Mesenchymal stem cell (in vitro differentiated cells and primary cell): ENCODE results near the gene SMAD6.

Experiments used
- DNase-seq: peaks from one replicate; pipeline ENCODE4 v3.0.0-alpha.2; 2013
- H2AFZ ChIP-seq: one replicate; pipeline ENCODE4 v1.6.1; 2013; ENCODE audit warnings: low read depth, mild to moderate bottlenecking, control low read depth, inconsistent platforms, low read length, moderate library complexity
- H2AK5ac ChIP-seq: 2 replicates; pipeline ENCODE4 v1.6.1; 2013; ENCODE audit warnings: low read length, moderate library complexity, mild to moderate bottlenecking, inconsistent platforms; ENCODE audit not compliant: severe bottlenecking
- H2BK120ac ChIP-seq: one replicate; pipeline ENCODE4 v1.6.1; 2013; ENCODE audit warnings: low read depth, mild to moderate bottlenecking, inconsistent platforms, low read length, moderate library complexity
- H2BK12ac ChIP-seq, 2 experiments: one replicate each; pipeline ENCODE4 v1.6.1; 2013; ENCODE audit warnings: inconsistent platforms in 2 of 2, low read length in 2 of 2, mild to moderate bottlenecking in 2 of 2, moderate library complexity in 2 of 2, control low read depth in 1 of 2
- H2BK15ac ChIP-seq: one replicate; pipeline ENCODE4 v1.6.1; 2013; ENCODE audit warnings: mild to moderate bottlenecking, low read depth, inconsistent platforms; ENCODE audit not compliant: poor library complexity, severe bottlenecking
- H2BK5ac ChIP-seq: 2 replicates; pipeline ENCODE4 v1.6.1; 2013; ENCODE audit warnings: low read depth, mild to moderate bottlenecking, low read length, control low read depth, inconsistent platforms; ENCODE audit not compliant: poor library complexity, severe bottlenecking
- H3K14ac ChIP-seq, 2 experiments: one replicate each; pipeline ENCODE4 v1.6.1; 2013; ENCODE audit warnings: inconsistent platforms in 2 of 2, low read length in 2 of 2, control low read depth in 1 of 2, mild to moderate bottlenecking in 1 of 2, moderate library complexity in 1 of 2
- H3K18ac ChIP-seq, 2 experiments: one replicate each; pipeline ENCODE4 v1.6.1; 2013; ENCODE audit warnings: inconsistent platforms in 2 of 2, low read length in 2 of 2, control low read depth in 1 of 2, low read depth in 1 of 2, mild to moderate bottlenecking in 1 of 2
- H3K23ac ChIP-seq, 2 experiments: one replicate each; pipeline ENCODE4 v1.6.1; 2013; ENCODE audit warnings: inconsistent platforms in 2 of 2, low read length in 2 of 2, mild to moderate bottlenecking in 2 of 2, moderate library complexity in 2 of 2, control low read depth in 1 of 2
- H3K27ac ChIP-seq: 2 replicates; pipeline ENCODE4 v1.5.1; 2013; ENCODE audit warnings: mild to moderate bottlenecking, moderate library complexity, low read length, control low read depth, inconsistent platforms; ENCODE audit not compliant: poor library complexity, severe bottlenecking
- H3K27me3 ChIP-seq, 2 experiments: 2 replicates each; pipeline versions ENCODE4 v1.6.1 to v1.7.0; 2013; ENCODE audit warnings: low read length in 2 of 2, mild to moderate bottlenecking in 2 of 2, moderate library complexity in 2 of 2, control low read depth in 1 of 2, inconsistent platforms in 1 of 2; ENCODE audit not compliant: control insufficient read depth in 1 of 2, insufficient read depth in 1 of 2
- H3K36me3 ChIP-seq, 2 experiments: 2 replicates each; pipeline versions ENCODE4 v1.6.1 to v1.7.0; 2013; ENCODE audit warnings: low read length in 2 of 2, control low read depth in 1 of 2, inconsistent platforms in 1 of 2, low read depth in 1 of 2, mild to moderate bottlenecking in 1 of 2; ENCODE audit not compliant: insufficient read depth in 2 of 2, control insufficient read depth in 1 of 2
- H3K4ac ChIP-seq, 2 experiments: one replicate each; pipeline ENCODE4 v1.6.1; 2013; ENCODE audit warnings: inconsistent platforms in 2 of 2, low read length in 2 of 2, mild to moderate bottlenecking in 2 of 2, moderate library complexity in 2 of 2, control low read depth in 1 of 2, low read depth in 1 of 2
- H3K4me1 ChIP-seq: 2 replicates; pipeline ENCODE4 v1.6.1; 2013; ENCODE audit warnings: low read depth, low read length, control low read depth; ENCODE audit not compliant: control insufficient read depth, insufficient read depth
- H3K4me2 ChIP-seq: 2 replicates; pipeline ENCODE4 v1.6.1; 2013; ENCODE audit warnings: low read length, mild to moderate bottlenecking, inconsistent platforms; ENCODE audit not compliant: poor library complexity, severe bottlenecking
- H3K4me3 ChIP-seq, 2 experiments: 2 replicates each; pipeline versions ENCODE4 v1.5.1 to v1.7.0; 2013; ENCODE audit warnings: low read length in 2 of 2, mild to moderate bottlenecking in 2 of 2, control low read depth in 1 of 2, low read depth in 1 of 2; ENCODE audit not compliant: insufficient read depth in 1 of 2
- H3K79me1 ChIP-seq: replicated peaks from 2 replicates; pipeline ENCODE4 v1.6.1; 2013; ENCODE audit warnings: mild to moderate bottlenecking, control low read depth, low read length, inconsistent platforms; ENCODE audit not compliant: poor library complexity, severe bottlenecking
- H3K9ac ChIP-seq: 2 replicates; pipeline ENCODE4 v1.7.0; 2013; ENCODE audit warnings: mild to moderate bottlenecking, low read length, moderate library complexity
- H3K9me3 ChIP-seq: 2 replicates; pipeline ENCODE4 v1.7.0; 2013; ENCODE audit warnings: mild to moderate bottlenecking, low read length; ENCODE audit not compliant: control insufficient read depth
- H4K8ac ChIP-seq: one replicate; pipeline ENCODE4 v1.6.1; 2013; ENCODE audit warnings: inconsistent platforms, mild to moderate bottlenecking, low read length, moderate library complexity
- H4K91ac ChIP-seq: one replicate; pipeline ENCODE4 v1.6.1; 2013; ENCODE audit warnings: mild to moderate bottlenecking, low read length, inconsistent platforms
- WGBS: methylation state at CpG from one replicate; pipeline ENCODE4 v1.1.7; 2013; ENCODE audit warnings: mixed read lengths; 5-methylcytosine and 5-hydroxymethylcytosine counted together

Gene SMAD6

DNA sequence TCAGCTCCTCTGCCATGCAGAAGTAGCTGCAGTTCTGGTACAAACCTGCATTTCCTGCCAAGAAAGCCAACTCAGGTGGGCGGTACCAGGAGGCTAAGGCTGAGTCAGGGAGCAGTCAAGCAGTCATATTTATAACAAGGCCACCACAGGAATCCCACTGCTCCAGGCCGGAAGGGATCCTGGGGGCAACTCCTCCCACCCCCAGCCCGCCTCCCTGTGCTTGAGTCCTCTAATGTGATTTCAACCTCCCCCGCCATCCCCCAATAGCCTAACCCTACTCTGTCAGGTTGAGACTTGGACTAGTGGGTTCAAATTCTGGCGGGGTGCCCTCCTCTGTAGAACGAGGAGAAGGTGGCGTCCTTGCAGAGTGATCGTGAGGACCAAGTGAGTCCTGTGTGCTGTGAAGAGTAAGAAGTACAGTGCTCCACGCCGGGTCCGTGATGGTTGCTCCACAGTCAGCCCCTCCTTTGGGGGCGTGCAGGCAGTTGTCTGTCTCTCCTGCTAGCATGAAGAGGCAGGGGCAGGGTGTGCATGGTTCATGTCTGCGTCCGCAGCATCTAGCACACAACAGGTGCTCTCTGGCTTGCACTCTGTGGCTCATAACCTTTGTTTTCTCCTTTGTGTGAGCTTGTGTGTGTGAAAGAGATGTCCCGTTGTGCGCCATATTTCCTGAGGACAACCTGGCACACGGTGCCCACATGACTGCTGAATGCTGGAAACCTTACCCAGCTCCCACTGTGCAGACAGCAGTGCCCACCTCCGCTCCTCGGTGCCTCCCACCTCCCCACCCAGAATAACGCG lies 78.3 kb downstream of the SMAD6 start:
- Histone ChIP-seq H3K18ac (peak overlapping the region; percentile 78 to 81), H3K23ac (no peak overlapping the region), H2BK5ac (peak overlapping the region; percentile 66), H2AK5ac (peak overlapping the region; percentile 8), H2AFZ (no peak overlapping the region), H3K4me2 (no peak overlapping the region), H2BK15ac (peak overlapping the region; percentile 62), H3K27me3 (no peaks in the 10 kb centered on the region), H3K4me1 (peaks cover 63% of the 10 kb centered on the region), H3K4me3 (no peak overlapping the region), H3K14ac (peak overlapping the region in 1 of 2 experiments; percentile 82), H2BK120ac (peak overlapping the region; percentile 22), H3K27ac (peak overlapping the region; percentile 89), H3K4ac (peak overlapping the region in 1 of 2 experiments; percentile 88), H3K79me1 (peaks cover 10% of the 10 kb centered on the region), H2BK12ac (peak overlapping the region; percentile 63 to 80), H4K91ac (peak overlapping the region; percentile 95), H3K9ac (peak overlapping the region; percentile 56), H3K9me3 (no peaks in the 10 kb centered on the region), H4K8ac (peak overlapping the region; percentile 33), H3K36me3 (peaks cover 8 to 48% of the 10 kb centered on the region in 2 experiments)
- WGBS = 78% methylated on average over 20 of the region's 21 CpGs
- peak; percentile 84 for DNase-seq

DNA sequence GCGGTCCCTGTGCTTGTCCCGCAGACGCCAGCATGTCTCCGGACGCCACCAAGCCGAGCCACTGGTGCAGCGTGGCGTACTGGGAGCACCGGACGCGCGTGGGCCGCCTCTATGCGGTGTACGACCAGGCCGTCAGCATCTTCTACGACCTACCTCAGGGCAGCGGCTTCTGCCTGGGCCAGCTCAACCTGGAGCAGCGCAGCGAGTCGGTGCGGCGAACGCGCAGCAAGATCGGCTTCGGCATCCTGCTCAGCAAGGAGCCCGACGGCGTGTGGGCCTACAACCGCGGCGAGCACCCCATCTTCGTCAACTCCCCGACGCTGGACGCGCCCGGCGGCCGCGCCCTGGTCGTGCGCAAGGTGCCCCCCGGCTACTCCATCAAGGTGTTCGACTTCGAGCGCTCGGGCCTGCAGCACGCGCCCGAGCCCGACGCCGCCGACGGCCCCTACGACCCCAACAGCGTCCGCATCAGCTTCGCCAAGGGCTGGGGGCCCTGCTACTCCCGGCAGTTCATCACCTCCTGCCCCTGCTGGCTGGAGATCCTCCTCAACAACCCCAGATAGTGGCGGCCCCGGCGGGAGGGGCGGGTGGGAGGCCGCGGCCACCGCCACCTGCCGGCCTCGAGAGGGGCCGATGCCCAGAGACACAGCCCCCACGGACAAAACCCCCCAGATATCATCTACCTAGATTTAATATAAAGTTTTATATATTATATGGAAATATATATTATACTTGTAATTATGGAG lies 79.1 kb downstream of the SMAD6 start:
- H3K14ac ChIP-seq = no peak overlapping the region
- no peak overlapping the region for H3K4me3 ChIP-seq
- H3K9me3 ChIP-seq = no peaks in the 10 kb centered on the region
- peak overlapping the region; percentile 78 to 81 for H3K18ac ChIP-seq
- no peaks in the 10 kb centered on the region for H3K27me3 ChIP-seq
- H2BK5ac ChIP-seq = no peak overlapping the region
- peaks cover 10% of the 10 kb centered on the region for H3K79me1 ChIP-seq
- peak overlapping the region; percentile 63 to 80 for H2BK12ac ChIP-seq
- H3K36me3 ChIP-seq = peaks cover 8 to 43% of the 10 kb centered on the region in 2 experiments
- H2AFZ ChIP-seq = no peak overlapping the region
- H3K4me1 ChIP-seq = peaks cover 63% of the 10 kb centered on the region
- H3K9ac ChIP-seq = no peak overlapping the region
- H2BK120ac ChIP-seq = no peak overlapping the region
- no peak overlapping the region for H3K4me2 ChIP-seq
- peak overlapping the region in 1 of 2 experiments; percentile 78 for H3K4ac ChIP-seq
- WGBS = 99% methylated on average over 65 of the region's 73 CpGs
- H2AK5ac ChIP-seq = peak overlapping the region; percentile 8
- DNase-seq = no peak
- peak overlapping the region; percentile 62 for H2BK15ac ChIP-seq
- no peak overlapping the region for H3K23ac ChIP-seq
- no peak overlapping the region for H3K27ac ChIP-seq
- peak overlapping the region; percentile 33 for H4K8ac ChIP-seq
- H4K91ac ChIP-seq = peak overlapping the region; percentile 95

DNA sequence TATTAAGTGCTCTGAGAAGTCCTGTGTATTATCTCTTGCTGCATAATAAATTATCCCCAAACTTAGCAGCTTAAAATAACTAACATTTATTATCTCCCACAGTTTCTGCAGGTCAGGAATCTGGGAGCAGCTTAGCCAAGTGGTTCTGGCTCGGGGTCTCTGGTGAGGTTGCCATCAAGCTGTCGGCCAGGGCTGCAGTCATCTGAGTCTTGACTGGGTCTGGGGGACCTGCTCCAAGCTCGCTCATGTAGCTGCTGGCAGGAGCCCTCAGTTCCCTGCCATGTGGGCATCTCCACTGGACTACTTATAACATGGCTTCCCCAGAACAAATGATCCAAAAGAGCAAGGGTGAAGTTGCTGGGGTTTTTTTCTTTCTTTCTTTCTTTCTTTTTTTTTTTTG lies 80.7 kb downstream of the SMAD6 start:
- no peak overlapping the region for H3K27ac ChIP-seq
- no peak overlapping the region for H4K91ac ChIP-seq
- peaks cover 61% of the 10 kb centered on the region for H3K4me1 ChIP-seq
- no peak overlapping the region for H2BK15ac ChIP-seq
- H3K4me2 ChIP-seq = no peak overlapping the region
- H2BK120ac ChIP-seq = no peak overlapping the region
- H2BK12ac ChIP-seq = no peak overlapping the region
- H3K4ac ChIP-seq = no peak overlapping the region
- H3K18ac ChIP-seq = no peak overlapping the region
- H3K9ac ChIP-seq = no peak overlapping the region
- no peak for DNase-seq
- H3K27me3 ChIP-seq = no peaks in the 10 kb centered on the region
- no peaks in the 10 kb centered on the region for H3K9me3 ChIP-seq
- no peak overlapping the region for H3K4me3 ChIP-seq
- H3K14ac ChIP-seq = no peak overlapping the region
- H2AFZ ChIP-seq = no peak overlapping the region
- no peak overlapping the region for H3K23ac ChIP-seq
- peaks cover 8 to 40% of the 10 kb centered on the region in 2 experiments for H3K36me3 ChIP-seq
- H2AK5ac ChIP-seq = no peak overlapping the region
- H4K8ac ChIP-seq = no peak overlapping the region
- H3K79me1 ChIP-seq = peaks cover 7% of the 10 kb centered on the region
- WGBS = 85% methylated on average over 2 of the region's 3 CpGs
- H2BK5ac ChIP-seq = no peak overlapping the region

GRCh38 chr15:66783314-66783713 lies 81.3 kb downstream of the SMAD6 start:
- Histone ChIP-seq H4K91ac (no peak overlapping the region), H2BK120ac (no peak overlapping the region), H3K4me3 (no peak overlapping the region), H2AFZ (no peak overlapping the region), H2BK5ac (no peak overlapping the region), H3K23ac (no peak overlapping the region), H3K27ac (no peak overlapping the region), H3K79me1 (peaks cover 5% of the 10 kb centered on the region), H2BK12ac (peak overlapping the region in 1 of 2 experiments; percentile 50), H3K36me3 (peaks cover 8 to 40% of the 10 kb centered on the region in 2 experiments), H3K9me3 (no peaks in the 10 kb centered on the region), H4K8ac (no peak overlapping the region), H3K4me1 (peaks cover 58% of the 10 kb centered on the region), H3K27me3 (no peaks in the 10 kb centered on the region), H3K18ac (peak overlapping the region in 1 of 2 experiments; percentile 16), H3K4me2 (no peak overlapping the region), H3K9ac (no peak overlapping the region), H3K14ac (no peak overlapping the region), H2BK15ac (no peak overlapping the region), H2AK5ac (peak overlapping the region; percentile 5), H3K4ac (no peak overlapping the region)
- WGBS = 97% methylated on average over 5 of the region's 5 CpGs
- DNase-seq = peak; percentile 59
